ENCODE data around the gene PLCB4.

DNA sequence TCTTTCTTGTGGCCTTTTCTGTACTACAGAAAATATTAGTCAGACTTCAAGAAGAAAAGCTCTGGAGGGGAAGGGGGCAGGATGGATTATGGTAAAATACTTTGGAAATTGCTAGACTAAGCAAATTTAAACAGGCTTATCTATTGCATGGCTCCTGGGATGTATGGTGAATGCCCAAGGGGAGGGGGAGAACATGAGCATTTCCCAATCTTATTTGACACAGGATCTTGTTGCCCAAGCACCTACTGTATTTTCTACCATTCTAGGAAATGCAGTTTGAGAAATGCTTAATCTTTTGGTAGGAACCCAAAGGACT lies 359.4 kb downstream of the PLCB4 start:
- TF ChIP-seq, protein P1, sequence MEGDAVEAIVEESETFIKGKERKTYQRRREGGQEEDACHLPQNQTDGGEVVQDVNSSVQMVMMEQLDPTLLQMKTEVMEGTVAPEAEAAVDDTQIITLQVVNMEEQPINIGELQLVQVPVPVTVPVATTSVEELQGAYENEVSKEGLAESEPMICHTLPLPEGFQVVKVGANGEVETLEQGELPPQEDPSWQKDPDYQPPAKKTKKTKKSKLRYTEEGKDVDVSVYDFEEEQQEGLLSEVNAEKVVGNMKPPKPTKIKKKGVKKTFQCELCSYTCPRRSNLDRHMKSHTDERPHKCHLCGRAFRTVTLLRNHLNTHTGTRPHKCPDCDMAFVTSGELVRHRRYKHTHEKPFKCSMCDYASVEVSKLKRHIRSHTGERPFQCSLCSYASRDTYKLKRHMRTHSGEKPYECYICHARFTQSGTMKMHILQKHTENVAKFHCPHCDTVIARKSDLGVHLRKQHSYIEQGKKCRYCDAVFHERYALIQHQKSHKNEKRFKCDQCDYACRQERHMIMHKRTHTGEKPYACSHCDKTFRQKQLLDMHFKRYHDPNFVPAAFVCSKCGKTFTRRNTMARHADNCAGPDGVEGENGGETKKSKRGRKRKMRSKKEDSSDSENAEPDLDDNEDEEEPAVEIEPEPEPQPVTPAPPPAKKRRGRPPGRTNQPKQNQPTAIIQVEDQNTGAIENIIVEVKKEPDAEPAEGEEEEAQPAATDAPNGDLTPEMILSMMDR (IDR thresholded peaks at IDR 0.05; ENCODE audit: insufficient read depth, low read length), result no peak
- TF ChIP-seq POLR2AphosphoS5 (IDR thresholded peaks at IDR 0.05; ENCODE audit: low read depth), result no peak
- TF ChIP-seq, protein P2, sequence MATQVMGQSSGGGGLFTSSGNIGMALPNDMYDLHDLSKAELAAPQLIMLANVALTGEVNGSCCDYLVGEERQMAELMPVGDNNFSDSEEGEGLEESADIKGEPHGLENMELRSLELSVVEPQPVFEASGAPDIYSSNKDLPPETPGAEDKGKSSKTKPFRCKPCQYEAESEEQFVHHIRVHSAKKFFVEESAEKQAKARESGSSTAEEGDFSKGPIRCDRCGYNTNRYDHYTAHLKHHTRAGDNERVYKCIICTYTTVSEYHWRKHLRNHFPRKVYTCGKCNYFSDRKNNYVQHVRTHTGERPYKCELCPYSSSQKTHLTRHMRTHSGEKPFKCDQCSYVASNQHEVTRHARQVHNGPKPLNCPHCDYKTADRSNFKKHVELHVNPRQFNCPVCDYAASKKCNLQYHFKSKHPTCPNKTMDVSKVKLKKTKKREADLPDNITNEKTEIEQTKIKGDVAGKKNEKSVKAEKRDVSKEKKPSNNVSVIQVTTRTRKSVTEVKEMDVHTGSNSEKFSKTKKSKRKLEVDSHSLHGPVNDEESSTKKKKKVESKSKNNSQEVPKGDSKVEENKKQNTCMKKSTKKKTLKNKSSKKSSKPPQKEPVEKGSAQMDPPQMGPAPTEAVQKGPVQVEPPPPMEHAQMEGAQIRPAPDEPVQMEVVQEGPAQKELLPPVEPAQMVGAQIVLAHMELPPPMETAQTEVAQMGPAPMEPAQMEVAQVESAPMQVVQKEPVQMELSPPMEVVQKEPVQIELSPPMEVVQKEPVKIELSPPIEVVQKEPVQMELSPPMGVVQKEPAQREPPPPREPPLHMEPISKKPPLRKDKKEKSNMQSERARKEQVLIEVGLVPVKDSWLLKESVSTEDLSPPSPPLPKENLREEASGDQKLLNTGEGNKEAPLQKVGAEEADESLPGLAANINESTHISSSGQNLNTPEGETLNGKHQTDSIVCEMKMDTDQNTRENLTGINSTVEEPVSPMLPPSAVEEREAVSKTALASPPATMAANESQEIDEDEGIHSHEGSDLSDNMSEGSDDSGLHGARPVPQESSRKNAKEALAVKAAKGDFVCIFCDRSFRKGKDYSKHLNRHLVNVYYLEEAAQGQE (IDR thresholded peaks at IDR 0.05; ENCODE audit: insufficient replicate concordance, low read depth), result no peak
